Esophagus squamous epithelium (tissue), 4 donors: Measurements from ENCODE around the gene VEGFB.

Experiments used
- CTCF ChIP-seq, 6 experiments: fragments of 450-650 bp in 4 of 6; fragments of 200-600 bp in 2 of 6; sonication (generic) in 2 of 6; IDR thresholded peaks; one replicate each; pipeline ENCODE4 v1.5.1; 2016 to 2019; ENCODE audit warnings: antibody characterized with exemption in 6 of 6, mild to moderate bottlenecking in 4 of 6, moderate library complexity in 4 of 6
- POLR2A ChIP-seq, 4 donors: fragments of 450-650 bp; IDR thresholded peaks; one replicate each; pipeline ENCODE4 v1.6.1; 2017; ENCODE audit warnings: antibody characterized with exemption in 4 of 4, mild to moderate bottlenecking in 4 of 4, moderate library complexity in 3 of 4

- TF ChIP-seq CTCF (IDR thresholded peaks at IDR 0.05), result no peak
- TF ChIP-seq POLR2A (IDR thresholded peaks at IDR 0.05), result no peak
Measured at GRCh38 chr11:64288353-64288750, 54.0 kb downstream of the VEGFB start.
